AG09309 (cell line): ENCODE measurements around the gene CXCL12.

Experiments
- DNase-seq: peaks from one replicate; pipeline ENCODE4 v3.0.0-alpha.2; 2010; ENCODE audit warnings: low read depth
- H3K4me3 ChIP-seq: 2 replicates; pipeline ENCODE4 v1.5.1; 2011; ENCODE audit warnings: mild to moderate bottlenecking, low read depth, low read length, moderate library complexity; ENCODE audit not compliant: control insufficient read depth
- CTCF ChIP-seq: IDR thresholded peaks from 2 replicates; pipeline ENCODE4 v1.5.1; 2011; ENCODE audit warnings: mild to moderate bottlenecking, low read depth, low read length, inconsistent platforms; ENCODE audit not compliant: insufficient read depth, control insufficient read depth; ENCODE audit errors: missing control alignments

CXCL12 gene

DNA sequence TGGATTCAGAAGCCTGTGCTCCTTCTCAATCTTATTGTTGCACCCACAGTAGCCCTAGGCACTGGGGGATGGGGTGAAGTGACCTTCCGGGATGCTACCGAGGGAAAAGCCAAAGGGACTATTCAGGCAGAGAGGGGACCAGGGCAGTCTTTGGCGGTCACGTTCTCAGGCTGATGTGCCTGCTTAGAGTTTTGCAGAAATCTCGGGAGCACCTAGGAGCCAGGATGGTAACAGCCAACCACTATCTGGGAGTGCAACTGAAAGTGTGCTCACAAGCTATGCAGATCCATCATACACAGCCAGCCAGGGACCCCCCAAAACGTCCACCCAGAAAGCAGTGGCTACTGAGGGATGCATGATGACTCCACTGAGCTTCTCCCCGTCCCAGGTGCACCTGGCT is 52.4 kb downstream of the CXCL12 start:
- no peak overlapping the region for H3K4me3 ChIP-seq
- no peak for TF ChIP-seq CTCF
- no peak for DNase-seq

DNA sequence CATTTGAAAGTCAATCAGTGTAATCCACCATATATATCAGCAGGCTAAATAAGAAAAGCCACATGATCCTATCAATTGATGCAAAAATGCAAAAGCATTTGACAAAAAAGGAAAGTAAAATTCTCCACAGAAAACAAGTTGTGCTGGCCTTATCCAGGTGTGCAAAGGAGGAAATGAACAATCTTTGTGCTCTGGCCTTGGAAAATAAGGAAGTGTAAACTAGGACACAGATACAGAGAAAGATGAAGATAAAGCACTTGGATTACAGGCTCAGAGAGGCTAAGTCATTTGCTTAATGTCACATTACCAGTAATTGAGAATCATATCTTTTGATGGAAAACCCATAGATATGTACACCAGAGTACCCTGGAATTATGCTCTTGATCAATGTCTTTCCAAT is 54.5 kb downstream of the CXCL12 start:
- DNase-seq, result no peak
- no peak overlapping the region for H3K4me3 ChIP-seq
- TF ChIP-seq CTCF, result no peak

- no peak for TF ChIP-seq CTCF
- no peak for DNase-seq
- H3K4me3 ChIP-seq, result no peak overlapping the region
These were observed 57.4 kb downstream of the CXCL12 start for GRCh38 chr10:44327461-44327860.
